ENCODE measurements around the gene AGAP1. TPM values are rescaled to one million over a fixed set of nuclear protein-coding genes. Genes with fewer than 3 reads are reported as not detected.

AGAP1 gene
- total and polyA plus RNA-seq, 4 donors, result 2.0 to 8.5 (median 5.4) TPM

- TF ChIP-seq HNF4G (IDR thresholded peaks at IDR 0.05), result no peak
- TF ChIP-seq CTCF (IDR thresholded peaks at IDR 0.05; ENCODE audit: low read depth, low read length, missing input control), result peak; percentile 70
- TF ChIP-seq TAF1 (conservative IDR thresholded peaks at IDR 0.05), result no peak
- no peak for TF ChIP-seq FOXA1 (IDR thresholded peaks at IDR 0.05)
- TF ChIP-seq RAD21 (IDR thresholded peaks at IDR 0.05), result peak; percentile 89 to 94
- no peak for TF ChIP-seq GABPA (IDR thresholded peaks at IDR 0.05 in 1 of 2, conservative IDR thresholded peaks at IDR 0.05 in 1 of 2)
- no peak for TF ChIP-seq YY1 (IDR thresholded peaks at IDR 0.05)
- WGBS, result 35% methylated on average over 8 of the region's 8 CpGs
- no peak overlapping the region for H3K9ac ChIP-seq (ENCODE audit: low read depth in 1 of 2, low read length in 2 of 2)
These were observed 285.6 kb downstream of the AGAP1 start for GRCh38 chr2:235779444-235779896.

GRCh38 chr2:235780401-235780800 is 286.6 kb downstream of the AGAP1 start:
- 91% methylated on average over 4 of the region's 4 CpGs for WGBS
- no peak for DNase-seq (ENCODE audit: low spot score)
- Histone ChIP-seq H3K9me3 (ENCODE audit: control insufficient read depth in 4 of 4, low read length in 3 of 4) (no peaks in the 10 kb centered on the region), H3K9ac (ENCODE audit: low read depth in 1 of 2, low read length in 2 of 2) (no peak overlapping the region), H3K4me1 (ENCODE audit: control insufficient read depth in 4 of 4, insufficient read depth in 4 of 4, low read length in 3 of 4) (no peaks in the 10 kb centered on the region), H3K27me3 (ENCODE audit: control insufficient read depth in 4 of 4, insufficient read depth in 4 of 4, low read length in 3 of 4) (no peaks in the 10 kb centered on the region), H3K36me3 (ENCODE audit: control insufficient read depth in 4 of 4, insufficient read depth in 3 of 4, low read depth in 1 of 4, low read length in 3 of 4) (no peaks in the 10 kb centered on the region), H3K27ac (ENCODE audit: low read depth in 1 of 2, low read length in 2 of 2) (no peak overlapping the region), H3K4me3 (ENCODE audit: low read depth in 1 of 3, low read length in 3 of 3) (no peak overlapping the region)
- TF ChIP-seq HNF4A (conservative IDR thresholded peaks at IDR 0.05), result no peak
- TF ChIP-seq GABPA (IDR thresholded peaks at IDR 0.05 in 1 of 2, conservative IDR thresholded peaks at IDR 0.05 in 1 of 2), result no peak
- TF ChIP-seq REST (IDR thresholded peaks at IDR 0.05), result no peak
- TF ChIP-seq FOXA1 (IDR thresholded peaks at IDR 0.05), result no peak
- no peak for TF ChIP-seq NR2F2 (IDR thresholded peaks at IDR 0.05)

More at GRCh38 chr2:235779444-235779896, 285.6 kb downstream of the AGAP1 start:
- no peaks in the 10 kb centered on the region for H3K36me3 ChIP-seq (ENCODE audit: control insufficient read depth in 4 of 4, insufficient read depth in 3 of 4, low read depth in 1 of 4, low read length in 3 of 4)
- H3K4me1 ChIP-seq (ENCODE audit: control insufficient read depth in 4 of 4, insufficient read depth in 4 of 4, low read length in 3 of 4), result no peaks in the 10 kb centered on the region
- H3K4me3 ChIP-seq (ENCODE audit: low read depth in 1 of 3, low read length in 3 of 3), result no peak overlapping the region
- H3K9me3 ChIP-seq (ENCODE audit: control insufficient read depth in 4 of 4, low read length in 3 of 4), result no peaks in the 10 kb centered on the region
- peak; percentile 74 for DNase-seq (ENCODE audit: low spot score)
- H3K27ac ChIP-seq (ENCODE audit: low read depth in 1 of 2, low read length in 2 of 2), result no peak overlapping the region
- no peaks in the 10 kb centered on the region for H3K27me3 ChIP-seq (ENCODE audit: control insufficient read depth in 4 of 4, insufficient read depth in 4 of 4, low read length in 3 of 4)

- no peaks in the 10 kb centered on the region for H3K36me3 ChIP-seq (ENCODE audit: control insufficient read depth in 4 of 4, insufficient read depth in 3 of 4, low read depth in 1 of 4, low read length in 3 of 4)
- WGBS, result 89% methylated on average over 6 of the region's 6 CpGs
- H3K9me3 ChIP-seq (ENCODE audit: control insufficient read depth in 4 of 4, low read length in 3 of 4), result no peaks in the 10 kb centered on the region
- H3K9ac ChIP-seq (ENCODE audit: low read depth in 1 of 2, low read length in 2 of 2), result no peak overlapping the region
- no peaks in the 10 kb centered on the region for H3K4me1 ChIP-seq (ENCODE audit: control insufficient read depth in 4 of 4, insufficient read depth in 4 of 4, low read length in 3 of 4)
- H3K27ac ChIP-seq (ENCODE audit: low read depth in 1 of 2, low read length in 2 of 2), result no peak overlapping the region
- no peak for TF ChIP-seq SP1 (IDR thresholded peaks at IDR 0.05)
- no peak for TF ChIP-seq NR2F2 (IDR thresholded peaks at IDR 0.05)
- no peak for TF ChIP-seq RXRA (IDR thresholded peaks at IDR 0.05)
- no peak for TF ChIP-seq ATF3 (IDR thresholded peaks at IDR 0.05)
- TF ChIP-seq REST (IDR thresholded peaks at IDR 0.05), result no peak
- no peak for TF ChIP-seq GABPA (IDR thresholded peaks at IDR 0.05 in 1 of 2, conservative IDR thresholded peaks at IDR 0.05 in 1 of 2)
- TF ChIP-seq HNF4G (IDR thresholded peaks at IDR 0.05), result no peak
- TF ChIP-seq FOXA1 (IDR thresholded peaks at IDR 0.05), result no peak
- TF ChIP-seq RAD21 (IDR thresholded peaks at IDR 0.05), result no peak
- TF ChIP-seq FOXA2 (IDR thresholded peaks at IDR 0.05), result no peak
- TF ChIP-seq EGR1 (IDR thresholded peaks at IDR 0.05; ENCODE audit: low read depth in 2 of 2), result no peak
- no peak for TF ChIP-seq CTCF (IDR thresholded peaks at IDR 0.05; ENCODE audit: low read depth, low read length, missing input control)
- no peak overlapping the region for H3K4me3 ChIP-seq (ENCODE audit: low read depth in 1 of 3, low read length in 3 of 3)
- no peaks in the 10 kb centered on the region for H3K27me3 ChIP-seq (ENCODE audit: control insufficient read depth in 4 of 4, insufficient read depth in 4 of 4, low read length in 3 of 4)
- DNase-seq (ENCODE audit: low spot score), result no peak
These were observed 287.9 kb downstream of the AGAP1 start for GRCh38 chr2:235781775-235782174.

Measured in liver (tissue), 9 donors.